RWPE2 (cell line): ENCODE results near the gene FGD5.

ENCODE experiments used
- ATAC-seq: fragments of 200-7000 bp; cut with Tn5 transposase; 3 replicates; pipeline ENCODE4 v1.9.1; 2021; ENCODE audit warnings: low read depth
- DNase-seq: peaks from one replicate; pipeline ENCODE4 v3.0.0-alpha.2; 2020; ENCODE audit warnings: low spot score
- H3K27ac ChIP-seq: fragments of 450-650 bp; 2 replicates; pipeline ENCODE4 v1.5.1; 2017; ENCODE audit warnings: mild to moderate bottlenecking; ENCODE audit not compliant: poor library complexity, severe bottlenecking
- H3K27me3 ChIP-seq: fragments of 250-450 bp; sonication (Bioruptor Pico); 2 replicates; pipeline ENCODE4 v1.5.1; 2021; ENCODE audit warnings: mild to moderate bottlenecking, moderate library complexity; ENCODE audit not compliant: insufficient read depth, poor library complexity, severe bottlenecking
- H3K36me3 ChIP-seq: fragments of 250-450 bp; sonication (Bioruptor Pico); 2 replicates; pipeline ENCODE4 v1.5.1; 2020; ENCODE audit warnings: low read depth, mild to moderate bottlenecking, moderate library complexity
- H3K4me1 ChIP-seq: fragments of 250-450 bp; sonication (Bioruptor Pico); 2 replicates; pipeline ENCODE4 v1.5.1; 2021; ENCODE audit warnings: mild to moderate bottlenecking, moderate library complexity; ENCODE audit not compliant: insufficient read depth, poor library complexity, severe bottlenecking
- H3K4me3 ChIP-seq: fragments of 250-450 bp; sonication (Bioruptor Pico); 2 replicates; pipeline ENCODE4 v1.5.1; 2021; ENCODE audit warnings: mild to moderate bottlenecking, moderate library complexity; ENCODE audit not compliant: severe bottlenecking
- H3K9me3 ChIP-seq: fragments of 250-450 bp; sonication (Bioruptor Pico); 2 replicates; pipeline ENCODE4 v1.5.1; 2021; ENCODE audit warnings: mild to moderate bottlenecking, moderate library complexity; ENCODE audit not compliant: severe bottlenecking
- TF ChIP-seq, protein P1 (sequence below): fragments of 450-650 bp; IDR thresholded peaks from one replicate; pipeline ENCODE4 v1.5.1; 2017; ENCODE audit warnings: mild to moderate bottlenecking, moderate library complexity; ENCODE audit not compliant: poor library complexity, severe bottlenecking

The FGD5 gene

DNA sequence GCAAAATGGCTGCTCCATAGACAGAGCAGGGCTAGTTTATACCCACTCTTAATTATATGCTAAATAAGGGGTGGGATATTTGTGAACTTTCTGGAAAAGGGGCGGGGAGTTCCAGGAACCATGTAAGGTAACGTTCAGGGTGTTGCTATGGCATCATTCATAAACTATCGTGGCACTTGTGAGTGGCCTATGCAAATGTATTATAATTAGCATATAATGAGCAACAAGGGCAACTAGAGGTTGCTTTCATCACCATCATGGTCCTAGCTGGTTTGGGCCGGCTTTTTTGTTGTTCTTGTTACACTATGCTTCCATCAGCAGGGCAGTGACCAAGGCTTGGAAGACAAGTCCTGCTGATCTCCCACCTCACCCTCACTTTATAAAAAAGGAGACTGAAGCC, 43.2 kb upstream of the FGD5 start:
- no peaks in the 10 kb centered on the region for H3K9me3 ChIP-seq
- H3K36me3 ChIP-seq: no peaks in the 10 kb centered on the region
- TF ChIP-seq, protein P1, sequence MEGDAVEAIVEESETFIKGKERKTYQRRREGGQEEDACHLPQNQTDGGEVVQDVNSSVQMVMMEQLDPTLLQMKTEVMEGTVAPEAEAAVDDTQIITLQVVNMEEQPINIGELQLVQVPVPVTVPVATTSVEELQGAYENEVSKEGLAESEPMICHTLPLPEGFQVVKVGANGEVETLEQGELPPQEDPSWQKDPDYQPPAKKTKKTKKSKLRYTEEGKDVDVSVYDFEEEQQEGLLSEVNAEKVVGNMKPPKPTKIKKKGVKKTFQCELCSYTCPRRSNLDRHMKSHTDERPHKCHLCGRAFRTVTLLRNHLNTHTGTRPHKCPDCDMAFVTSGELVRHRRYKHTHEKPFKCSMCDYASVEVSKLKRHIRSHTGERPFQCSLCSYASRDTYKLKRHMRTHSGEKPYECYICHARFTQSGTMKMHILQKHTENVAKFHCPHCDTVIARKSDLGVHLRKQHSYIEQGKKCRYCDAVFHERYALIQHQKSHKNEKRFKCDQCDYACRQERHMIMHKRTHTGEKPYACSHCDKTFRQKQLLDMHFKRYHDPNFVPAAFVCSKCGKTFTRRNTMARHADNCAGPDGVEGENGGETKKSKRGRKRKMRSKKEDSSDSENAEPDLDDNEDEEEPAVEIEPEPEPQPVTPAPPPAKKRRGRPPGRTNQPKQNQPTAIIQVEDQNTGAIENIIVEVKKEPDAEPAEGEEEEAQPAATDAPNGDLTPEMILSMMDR: no peak
- H3K27me3 ChIP-seq: no peaks in the 10 kb centered on the region
- H3K4me3 ChIP-seq: no peak overlapping the region
- no peaks in the 10 kb centered on the region for H3K4me1 ChIP-seq
- no peak overlapping the region for H3K27ac ChIP-seq
- ATAC-seq (no peak), DNase-seq (no peak)

DNA sequence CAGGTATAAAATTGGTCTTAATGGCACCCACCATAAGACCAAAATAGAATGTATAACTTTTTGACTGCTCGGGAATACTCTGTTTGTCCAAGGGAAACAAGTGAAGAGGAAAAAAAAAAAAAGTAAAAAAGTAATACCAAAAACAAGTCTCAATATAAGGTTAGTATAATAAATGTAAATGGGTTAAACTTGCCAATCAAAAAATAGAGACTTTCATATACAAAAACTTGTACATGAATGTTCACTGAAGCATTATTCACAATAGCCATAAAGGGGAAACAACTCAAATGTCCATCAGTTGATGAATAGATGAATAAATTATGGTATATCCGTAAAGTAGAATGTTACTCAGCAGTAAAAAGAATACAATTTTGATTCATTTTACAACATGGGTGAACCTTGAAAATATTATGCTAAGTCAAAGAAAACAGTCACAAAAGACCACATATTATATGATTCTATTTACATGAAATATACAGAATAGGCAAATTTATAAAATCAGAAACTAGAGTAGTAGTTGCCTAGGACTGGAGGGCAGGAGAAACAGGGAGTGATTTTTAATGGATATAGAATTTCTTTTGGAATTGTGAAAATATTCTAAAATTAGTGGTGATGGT, 39.6 kb upstream of the FGD5 start:
- Histone ChIP-seq H3K27me3 (no peaks in the 10 kb centered on the region), H3K27ac (no peak overlapping the region), H3K9me3 (no peaks in the 10 kb centered on the region), H3K36me3 (no peaks in the 10 kb centered on the region), H3K4me1 (no peaks in the 10 kb centered on the region), H3K4me3 (no peak overlapping the region)
- no peak for ATAC-seq
- DNase-seq: no peak
- TF ChIP-seq, protein P1: no peak

DNA sequence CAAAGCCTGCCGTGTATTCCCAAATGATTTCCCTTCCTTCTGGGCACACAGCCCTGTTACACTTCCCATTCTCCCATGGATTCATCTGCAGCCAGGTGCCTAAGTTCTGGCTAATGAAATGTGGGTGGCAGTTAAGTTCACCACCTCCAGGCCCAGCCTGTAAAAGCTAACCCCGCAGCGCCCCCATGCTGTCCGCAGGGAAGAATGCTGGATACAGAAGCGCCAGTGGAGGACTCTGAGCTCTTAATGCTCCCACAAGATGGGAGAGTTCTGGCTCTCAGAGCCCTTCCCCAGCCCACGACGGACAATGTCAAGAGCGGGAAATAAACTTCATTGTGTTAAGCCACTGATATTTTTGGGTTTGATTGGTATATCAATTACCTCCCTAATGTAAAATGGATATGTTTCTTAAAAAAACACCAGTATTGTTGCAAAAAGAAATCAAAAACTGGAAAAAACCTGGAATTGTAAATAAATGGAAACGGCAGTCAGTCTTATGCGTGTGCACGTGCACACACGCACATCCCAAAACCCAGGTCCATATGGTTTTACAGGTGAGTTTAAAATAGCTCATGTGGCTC, 37.7 kb upstream of the FGD5 start:
- Histone ChIP-seq H3K36me3 (no peaks in the 10 kb centered on the region), H3K27ac (no peak overlapping the region), H3K9me3 (no peaks in the 10 kb centered on the region), H3K4me3 (no peak overlapping the region), H3K27me3 (no peaks in the 10 kb centered on the region), H3K4me1 (no peaks in the 10 kb centered on the region)
- ATAC-seq (no peak), DNase-seq (peak; percentile 35)
- TF ChIP-seq, protein P1: no peak

DNA sequence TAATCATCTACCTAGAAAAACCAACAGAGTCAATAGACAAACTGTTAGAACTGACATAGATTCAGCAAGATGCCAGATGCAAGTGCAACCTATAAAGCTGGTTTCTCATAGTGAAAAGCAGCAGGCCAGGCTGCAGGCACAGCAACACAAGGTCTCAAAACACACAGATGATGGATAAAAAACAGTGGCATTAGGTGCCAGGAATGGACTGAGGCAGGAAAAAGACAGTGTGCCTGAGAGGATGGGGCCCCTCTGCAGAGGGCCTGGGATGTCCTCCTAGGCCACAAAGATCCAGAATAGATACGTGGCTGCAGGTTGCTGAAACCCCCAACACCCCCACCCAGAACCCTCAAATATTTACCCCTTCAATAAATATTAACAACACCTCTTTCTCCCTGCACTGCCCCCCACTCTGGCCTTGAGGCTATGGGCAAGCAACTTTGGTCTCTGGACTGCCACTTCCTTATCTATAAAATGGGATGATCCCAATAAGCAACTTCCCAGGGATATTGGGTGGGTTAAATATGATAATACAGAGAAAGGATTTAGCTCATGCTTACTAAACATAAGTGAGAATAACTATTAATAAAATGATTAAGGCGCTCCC, 35.2 kb upstream of the FGD5 start:
- H3K27me3 ChIP-seq: no peaks in the 10 kb centered on the region
- TF ChIP-seq, protein P1: no peak
- H3K9me3 ChIP-seq: no peaks in the 10 kb centered on the region
- H3K4me3 ChIP-seq: no peak overlapping the region
- no peak for ATAC-seq
- DNase-seq: no peak
- no peaks in the 10 kb centered on the region for H3K36me3 ChIP-seq
- H3K27ac ChIP-seq: no peak overlapping the region
- H3K4me1 ChIP-seq: no peaks in the 10 kb centered on the region
